OCI-LY7 (cell line): Measurements from ENCODE around the gene DPY19L3. TPM values are rescaled to one million over a fixed set of nuclear protein-coding genes. Genes with fewer than 3 reads are reported as not detected.
"Not testable (repeated sequence)": the region's sequence is repeated elsewhere in the genome, so short reads cannot be mapped to it uniquely, and the experiment has no call there.

ENCODE experiments used
- BruUV-seq: library from RNA; stranded (reverse); fragments of 400-500 nt; replicated peaks from 2 replicates; lab custom pipeline; 2021; lab: Mats Ljungman, UMichigan
- CTCF ChIA-PET: fragments of 300-600 bp; sonication (Branson Sonifier 250); formaldehyde crosslinking; loops from one replicate; lab custom pipeline; 2022; ENCODE audit warnings: antibody characterized with exemption; ENCODE audit not compliant: unreplicated experiment; lab: Charles Lee
- POLR2A ChIA-PET: fragments of 300-600 bp; sonication (Branson Sonifier 250); formaldehyde crosslinking; loops from one replicate; lab custom pipeline; 2022; ENCODE audit warnings: antibody characterized with exemption; lab: Charles Lee
- DNase-seq: peaks from one replicate; pipeline ENCODE4 v3.0.0-alpha.2; 2015; ENCODE audit warnings: low spot score
- H2AFZ ChIP-seq: fragments of 200-600 bp; sonication (generic), shearing (Covaris generic); 2 replicates; pipeline ENCODE4 v1.6.1; 2014; ENCODE audit warnings: mild to moderate bottlenecking, antibody characterized with exemption, low read length, moderate library complexity
- H3K27ac ChIP-seq: fragments of 200-600 bp; sonication (generic); 2 replicates; pipeline ENCODE4 v1.5.1; 2014; ENCODE audit warnings: mixed run types, low read depth, mild to moderate bottlenecking, moderate library complexity, low read length, inconsistent platforms; ENCODE audit not compliant: poor library complexity, severe bottlenecking
- H3K36me3 ChIP-seq: fragments of 200-600 bp; sonication (generic); 2 replicates; pipeline ENCODE4 v1.6.1; 2014; ENCODE audit warnings: mild to moderate bottlenecking, antibody characterized with exemption, low read length, moderate library complexity, mixed read lengths; ENCODE audit not compliant: insufficient read depth
- H3K4me1 ChIP-seq: fragments of 200-600 bp; sonication (generic); 2 replicates; pipeline ENCODE4 v1.5.1; 2014; ENCODE audit warnings: mild to moderate bottlenecking, low read length; ENCODE audit not compliant: insufficient read depth, poor library complexity, severe bottlenecking
- H3K4me2 ChIP-seq: fragments of 200-600 bp; sonication (generic); 2 replicates; pipeline ENCODE4 v1.6.1; 2014; ENCODE audit warnings: mild to moderate bottlenecking, low read length
- H3K4me3 ChIP-seq: fragments of 200-600 bp; sonication (generic); 2 replicates; pipeline ENCODE4 v1.5.1; 2014; ENCODE audit warnings: mild to moderate bottlenecking, low read depth, low read length; ENCODE audit not compliant: poor library complexity, severe bottlenecking
- H3K79me2 ChIP-seq: fragments of 200-600 bp; sonication (generic); 2 replicates; pipeline ENCODE4 v1.6.1; 2016; ENCODE audit warnings: low read depth, mild to moderate bottlenecking, low read length, moderate library complexity, mixed read lengths; ENCODE audit not compliant: insufficient read depth
- H3K9me2 ChIP-seq: fragments of 200-600 bp; sonication (generic); 2 replicates; pipeline ENCODE4 v1.6.1; 2016; ENCODE audit warnings: mild to moderate bottlenecking, low read length, mixed read lengths; ENCODE audit not compliant: insufficient read depth
- H3K9me3 ChIP-seq: fragments of 200-600 bp; sonication (generic); 2 replicates; pipeline ENCODE4 v1.6.1; 2014; ENCODE audit warnings: mild to moderate bottlenecking, mixed run types, low read length, mixed read lengths
- H4K20me1 ChIP-seq: fragments of 200-600 bp; sonication (generic); 2 replicates; pipeline ENCODE4 v1.6.1; 2014; ENCODE audit warnings: mild to moderate bottlenecking, antibody characterized with exemption, low read length, moderate library complexity, mixed read lengths; ENCODE audit not compliant: insufficient read depth
- CTCF ChIP-seq: fragments of 200-600 bp; sonication (generic); conservative IDR thresholded peaks from 2 replicates; pipeline ENCODE4 v1.5.1; 2014; ENCODE audit warnings: mild to moderate bottlenecking, antibody characterized with exemption, low read length, moderate library complexity, mixed read lengths
- EZH2phosphoT487 ChIP-seq: fragments of 200-600 bp; sonication (generic); IDR thresholded peaks from 2 replicates; pipeline ENCODE4 v1.6.1; 2018; ENCODE audit warnings: low read depth, borderline replicate concordance, mild to moderate bottlenecking, mixed run types, antibody characterized with exemption, low read length, moderate library complexity, mixed read lengths
- intact Hi-C: fragments of 100-400 bp; cut with micrococcal nuclease; formaldehyde crosslinking; loops from one replicate; pipeline ENCODE4 v1.10.0; 2022; ENCODE audit not compliant: unreplicated experiment
- total RNA-seq, 2 experiments: library from RNA; depleted of rRNA in 1 of 2; stranded (reverse); fragments of >200 nt in 1 of 2; shearing (Covaris generic) in 1 of 2; gene quantifications; 2 replicates each; pipeline ENCODE4 v1.2.3, GENCODE V29; 2014 to 2022

DPY19L3 gene
- total RNA-seq, 2 experiments from 2014 or later: 31.3 to 39.0 TPM

DNA sequence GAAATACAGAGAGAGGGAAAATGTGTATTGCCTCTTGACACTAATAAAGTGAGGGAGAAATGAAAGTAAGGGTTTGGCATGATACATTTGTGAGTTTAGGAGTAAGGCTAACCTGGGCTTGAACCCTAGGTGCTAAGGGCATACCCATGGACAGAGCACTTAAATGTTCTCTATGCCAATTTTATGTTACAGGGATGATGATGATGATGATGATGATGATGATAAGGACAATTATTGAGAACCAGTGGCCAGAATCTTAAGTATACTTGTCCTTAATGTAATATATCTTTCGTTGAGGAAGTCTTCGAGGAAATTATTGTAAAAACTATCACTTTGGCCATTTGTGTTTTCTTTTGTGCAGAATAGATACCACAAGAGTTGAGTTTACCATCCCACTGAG, 33.2 kb downstream of the DPY19L3 start:
- no peaks in the 10 kb centered on the region for H3K9me3 ChIP-seq
- peaks cover 81% of the 10 kb centered on the region for H3K36me3 ChIP-seq
- intact Hi-C loops: no loop called here
- no peak for DNase-seq
- no peak overlapping the region for H3K4me2 ChIP-seq
- no peak overlapping the region for H2AFZ ChIP-seq
- no TSS peak for BruUV-seq
- no peaks in the 10 kb centered on the region for H3K4me1 ChIP-seq
- ChIA-PET POLR2A (interaction anchor here (0.5 to 0.8 kb wide), 2 partner anchors 117 to 648 kb away, joined by 3 read pairs; no protein-coding TSS in a partner anchor), CTCF (no interaction called here)
- TF ChIP-seq EZH2phosphoT487 (no peak), CTCF (no peak)
- H4K20me1 ChIP-seq: no peaks in the 10 kb centered on the region
- no peak overlapping the region for H3K4me3 ChIP-seq
- no peaks in the 10 kb centered on the region for H3K79me2 ChIP-seq
- H3K27ac ChIP-seq: no peak overlapping the region
- no peaks in the 10 kb centered on the region for H3K9me2 ChIP-seq

DNA sequence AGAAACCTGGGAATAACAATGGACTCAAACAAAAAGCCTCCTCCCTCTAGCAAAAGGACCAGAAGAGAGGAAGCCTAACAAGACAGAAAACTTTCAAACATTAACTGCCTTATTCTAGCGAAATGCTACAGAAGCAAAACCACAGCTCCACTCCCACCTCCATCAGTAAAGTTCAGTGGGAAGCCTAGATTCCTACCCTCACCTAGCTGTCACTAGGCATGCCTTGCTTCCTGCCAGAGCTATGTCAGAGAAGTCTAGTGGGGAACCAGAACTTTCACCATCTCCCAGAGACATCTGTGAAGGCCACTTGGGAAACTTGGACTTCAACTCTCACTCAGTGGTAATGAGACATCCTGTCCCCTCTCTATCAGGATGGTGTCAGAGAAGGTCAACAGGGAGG, 37.1 kb downstream of the DPY19L3 start:
- CTCF ChIA-PET: no interaction called here

GRCh38 chr19:32447534-32447933, 42.0 kb downstream of the DPY19L3 start:
- CTCF ChIA-PET, H4K20me1 ChIP-seq, POLR2A ChIA-PET, H3K79me2 ChIP-seq, H3K9me3 ChIP-seq, H3K4me1 ChIP-seq, H3K9me2 ChIP-seq, BruUV-seq, H2AFZ ChIP-seq, H3K4me3 ChIP-seq, H3K4me2 ChIP-seq, H3K27ac ChIP-seq, DNase-seq, intact Hi-C loops: not testable (repeated sequence)
- H3K36me3 ChIP-seq: peaks cover 35% of the 10 kb centered on the region

More for the DNA sequence above, 37.1 kb downstream of the DPY19L3 start:
- DNase-seq: no peak
- Histone ChIP-seq H3K9me2 (no peaks in the 10 kb centered on the region), H4K20me1 (no peaks in the 10 kb centered on the region), H3K27ac (no peak overlapping the region), H3K4me3 (no peak overlapping the region), H3K79me2 (no peaks in the 10 kb centered on the region), H3K9me3 (no peaks in the 10 kb centered on the region), H3K4me1 (no peaks in the 10 kb centered on the region), H3K36me3 (peaks cover 46% of the 10 kb centered on the region), H3K4me2 (no peak overlapping the region), H2AFZ (no peak overlapping the region)
- TF ChIP-seq CTCF: no peak
- no peak for TF ChIP-seq EZH2phosphoT487
- BruUV-seq: no TSS peak
- POLR2A ChIA-PET: no interaction called here
- intact Hi-C loops: no loop called here
